ENCODE data around the gene NMNAT3. TPM values are rescaled to one million over a fixed set of nuclear protein-coding genes. Genes with fewer than 3 reads are reported as not detected.

The NMNAT3 gene
- total RNA-seq, 1 donor = 1.8 TPM

- TF ChIP-seq CTCF (IDR thresholded peaks at IDR 0.05; ENCODE audit: insufficient read depth, low read length) = no peak
- H3K4me3 ChIP-seq (ENCODE audit: low read depth, low read length) = no peak overlapping the region
- no peak for DNase-seq (ENCODE audit: low read depth)
Observed at GRCh38 chr3:139676632-139677387, 962 bp downstream of the NMNAT3 start.

- no peak for TF ChIP-seq CTCF (IDR thresholded peaks at IDR 0.05; ENCODE audit: insufficient read depth, low read length)
- no peak for DNase-seq (ENCODE audit: low read depth)
- no peak overlapping the region for H3K4me3 ChIP-seq (ENCODE audit: low read depth, low read length)
Observed at GRCh38 chr3:139676108-139676507, 1.7 kb downstream of the NMNAT3 start.

- no peak overlapping the region for H3K4me3 ChIP-seq (ENCODE audit: low read depth, low read length)
- TF ChIP-seq CTCF (IDR thresholded peaks at IDR 0.05; ENCODE audit: insufficient read depth, low read length) = no peak
- no peak for DNase-seq (ENCODE audit: low read depth)
Observed at GRCh38 chr3:139675327-139675726, 2.4 kb downstream of the NMNAT3 start.

GRCh38 chr3:139674571-139675260 lies 3.1 kb downstream of the NMNAT3 start:
- no peak overlapping the region for H3K4me3 ChIP-seq (ENCODE audit: low read depth, low read length)
- no peak for DNase-seq (ENCODE audit: low read depth)
- TF ChIP-seq CTCF (IDR thresholded peaks at IDR 0.05; ENCODE audit: insufficient read depth, low read length) = no peak

GRCh38 chr3:139672884-139673283 lies 4.9 kb downstream of the NMNAT3 start:
- no peak for DNase-seq (ENCODE audit: low read depth)
- H3K4me3 ChIP-seq (ENCODE audit: low read depth, low read length) = no peak overlapping the region

More at GRCh38 chr3:139672884-139673283, 4.9 kb downstream of the NMNAT3 start:
- no peak for TF ChIP-seq CTCF (IDR thresholded peaks at IDR 0.05; ENCODE audit: insufficient read depth, low read length)

Data from fibroblast of the aortic adventitia (primary cell).